GM12878 (cell line): Measurements from ENCODE around the gene GPR141. TPM values are rescaled to one million over a fixed set of nuclear protein-coding genes. Genes with fewer than 3 reads are reported as not detected.

ENCODE experiments used
- ATAC-seq: fragments of 200-7000 bp; cut with Tn5 transposase; 3 replicates; pipeline ENCODE4 v1.9.1; 2020; ENCODE audit warnings: mild to moderate bottlenecking, moderate library complexity
- Bru-seq: library from RNA; stranded (reverse); fragments of 400-500 nt; gene quantifications from one replicate; lab custom pipeline; 2021; lab: Mats Ljungman, UMichigan
- BruChase-seq, 2 experiments: library from RNA; stranded (reverse); fragments of 400-500 nt; gene quantifications; one replicate each; lab custom pipeline; 2021; lab: Mats Ljungman, UMichigan
- BruUV-seq: library from RNA; stranded (reverse); fragments of 400-500 nt; replicated peaks from 2 replicates; lab custom pipeline; 2021; lab: Mats Ljungman, UMichigan
- CTCF ChIA-PET: fragments of 300-600 bp; sonication (Branson Sonifier 250); formaldehyde crosslinking; extraction: SDS; loops from one replicate; lab custom pipeline; 2021; ENCODE audit warnings: inconsistent platforms; lab: Yijun Ruan, JAX
- POLR2A ChIA-PET: fragments of 350-600 bp; formaldehyde crosslinking; extraction: SDS; loops from one replicate; lab custom pipeline; 2021; ENCODE audit warnings: inconsistent platforms; lab: Charles Lee
- RAD21 ChIA-PET: fragments of 300-600 bp; sonication (Branson Sonifier 250); formaldehyde crosslinking; loops from one replicate; lab custom pipeline; 2023; ENCODE audit warnings: antibody characterized with exemption; ENCODE audit not compliant: unreplicated experiment; lab: Charles Lee
- SMC1A ChIA-PET: fragments of 300-600 bp; sonication (Branson Sonifier 250); formaldehyde crosslinking; loops from one replicate; lab custom pipeline; 2023; ENCODE audit not compliant: unreplicated experiment, uncharacterized antibody; lab: Charles Lee
- DNase-seq: peaks from one replicate; pipeline ENCODE4 v3.0.0-alpha.2; 2011; ENCODE audit warnings: low read depth, low spot score
- FAIRE-seq: peaks from 3 replicates; lab custom pipeline; 2011; peaks lifted over from hg19 to GRCh38; lab: Jason Lieb, UNC
- H2AFZ ChIP-seq: 2 replicates; pipeline ENCODE4 v1.6.0; 2011; ENCODE audit warnings: low read depth, low read length, control low read depth; ENCODE audit not compliant: control insufficient read depth
- H3K27ac ChIP-seq: 2 replicates; pipeline ENCODE4 v1.5.1; 2011; ENCODE audit warnings: control low read depth; ENCODE audit not compliant: control insufficient read depth, insufficient read depth
- H3K27me3 ChIP-seq, 2 experiments: replicated peaks in 1 of 2; 2 replicates each; pipeline versions ENCODE4 v1.6.0 to v1.6.1; 2011; ENCODE audit warnings: low read length in 1 of 2; ENCODE audit not compliant: control insufficient read depth in 2 of 2, insufficient read depth in 2 of 2
- H3K36me3 ChIP-seq, 2 experiments: 2 replicates each; pipeline ENCODE4 v1.5.1; 2011; ENCODE audit warnings: low read length in 1 of 2; ENCODE audit not compliant: control insufficient read depth in 2 of 2, insufficient read depth in 2 of 2
- H3K4me1 ChIP-seq: 2 replicates; pipeline ENCODE4 v1.6.1; 2011; ENCODE audit warnings: mild to moderate bottlenecking, low read length, moderate library complexity, mixed read lengths; ENCODE audit not compliant: control insufficient read depth, insufficient read depth
- H3K4me2 ChIP-seq: 2 replicates; pipeline ENCODE4 v1.6.0; 2011; ENCODE audit warnings: control low read depth; ENCODE audit not compliant: control insufficient read depth, insufficient read depth
- H3K4me3 ChIP-seq: fragments of 200-600 bp; sonication (generic); 2 replicates; pipeline ENCODE4 v1.5.1; 2016
- H3K79me2 ChIP-seq: 2 replicates; pipeline ENCODE4 v1.6.0; 2011; ENCODE audit warnings: low read length; ENCODE audit not compliant: control insufficient read depth, insufficient read depth
- H3K9ac ChIP-seq: 2 replicates; pipeline ENCODE4 v1.8.0; 2011; ENCODE audit warnings: low read length, control low read depth, mixed read lengths; ENCODE audit not compliant: control insufficient read depth, insufficient read depth
- H3K9me3 ChIP-seq: replicated peaks from 3 replicates; pipeline ENCODE4 v1.5.1; 2011; ENCODE audit warnings: mild to moderate bottlenecking, low read length; ENCODE audit not compliant: control insufficient read depth, insufficient read depth
- H4K20me1 ChIP-seq: 2 replicates; pipeline ENCODE4 v1.6.0; 2011; ENCODE audit not compliant: control insufficient read depth, insufficient read depth
- EGR1 ChIP-seq, 2 experiments: IDR thresholded peaks; 1 replicate in 1 of 2; 2 replicates in 1 of 2; pipeline ENCODE4 v1.6.1; 2011 to 2012; ENCODE audit warnings: low read depth in 2 of 2, low read length in 2 of 2, borderline replicate concordance in 1 of 2, mild to moderate bottlenecking in 1 of 2, moderate library complexity in 1 of 2
- MYC ChIP-seq: IDR thresholded peaks from 2 replicates; pipeline ENCODE4 v1.6.1; 2011; ENCODE audit warnings: mild to moderate bottlenecking, low read length, moderate library complexity, inconsistent platforms; ENCODE audit not compliant: insufficient read depth, insufficient replicate concordance, insufficient read length, severe bottlenecking
- SMAD5 ChIP-seq: IDR thresholded peaks from 2 replicates; pipeline ENCODE4 v1.6.1; 2016; ENCODE audit warnings: antibody characterized with exemption, low read depth
- ZSCAN29 ChIP-seq: fragments of 450-650 bp; IDR thresholded peaks from 2 replicates; pipeline ENCODE4 v1.6.1; 2017; ENCODE audit warnings: mild to moderate bottlenecking, moderate library complexity
- whole genome bisulfite sequencing: methylation state at CpG from one replicate; pipeline ENCODE4 v1.1.6; 2016; ENCODE audit warnings: low lambda C conversion rate; ENCODE audit not compliant: insufficient replicate concordance, insufficient coverage; ENCODE audit errors: missing lambda C conversion rate; 5-methylcytosine and 5-hydroxymethylcytosine counted together
- in situ Hi-C: fragments of 300-500 bp; cut with MboI; formaldehyde crosslinking; loops from 9 replicates; pipeline ENCODE4 v1.14.3; 2018; ENCODE audit warnings: mixed read lengths
- intact Hi-C: fragments of 100-400 bp; cut with micrococcal nuclease; formaldehyde crosslinking; loops from one replicate; pipeline ENCODE4 v1.14.2; 2022; ENCODE audit not compliant: unreplicated experiment
- long read RNA-seq, 2 experiments: library from polyadenylated mRNA; unstranded; transcript quantifications; one replicate each; pipeline ENCODE4 v2.0.0, GENCODE V29; 2019 to 2020
- polyA minus RNA-seq, 3 experiments: library from RNA; depleted of rRNA, polyadenylated mRNA; stranded (reverse); fragments of >200 nt; gene quantifications; 2 replicates each; pipeline ENCODE4 v1.2.3, GENCODE V29; 2011
- polyA plus RNA-seq, 11 experiments: library from polyadenylated mRNA; depleted of rRNA in 4 of 11; unstranded in 6 of 11; stranded (reverse) in 5 of 11; fragments of >200 nt; fragmentation: Nextera tagmentation in 4 of 11; fragmentation: Illumina TruSeq in 1 of 11; extraction: Ambion mirVana in 4 of 11; extraction: Trizol in 1 of 11; gene quantifications; 1 replicate in 1 of 11; 2 replicates in 10 of 11; pipeline versions ENCODE4 v1.2.1 to v1.2.3, GENCODE V29; 2011 to 2016; ENCODE audit warnings: inconsistent platforms in 2 of 11, missing spikeins in 2 of 11, low read depth in 1 of 11
- total RNA-seq, 4 experiments: library from RNA; depleted of rRNA in 3 of 4; stranded (reverse); fragments of >200 nt in 3 of 4; fragmentation: Illumina TruSeq in 1 of 4; extraction: Trizol in 1 of 4; gene quantifications; 2 replicates each; pipeline versions ENCODE4 v1.2.1 to v1.2.3, GENCODE V29; 2013 to 2021
- TF ChIP-seq, protein P1 (sequence below): fragments of 450-650 bp; IDR thresholded peaks from 2 replicates; pipeline ENCODE4 v1.6.1; 2014; ENCODE audit warnings: mild to moderate bottlenecking
- TF ChIP-seq, protein P2 (sequence below): fragments of 450-650 bp; formaldehyde crosslinking; IDR thresholded peaks from 2 replicates; pipeline ENCODE4 v1.4.0; 2022; ENCODE audit warnings: mild to moderate bottlenecking, moderate library complexity
- TF ChIP-seq, protein P3 (sequence below): fragments of 450-650 bp; IDR thresholded peaks from 2 replicates; pipeline ENCODE4 v1.6.1; 2017; ENCODE audit warnings: mild to moderate bottlenecking, low read depth, inconsistent platforms; ENCODE audit not compliant: poor library complexity, severe bottlenecking

GPR141 gene, protein sequence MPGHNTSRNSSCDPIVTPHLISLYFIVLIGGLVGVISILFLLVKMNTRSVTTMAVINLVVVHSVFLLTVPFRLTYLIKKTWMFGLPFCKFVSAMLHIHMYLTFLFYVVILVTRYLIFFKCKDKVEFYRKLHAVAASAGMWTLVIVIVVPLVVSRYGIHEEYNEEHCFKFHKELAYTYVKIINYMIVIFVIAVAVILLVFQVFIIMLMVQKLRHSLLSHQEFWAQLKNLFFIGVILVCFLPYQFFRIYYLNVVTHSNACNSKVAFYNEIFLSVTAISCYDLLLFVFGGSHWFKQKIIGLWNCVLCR
- 8.7 and 11.2 TPM in 2 replicates for total RNA-seq (2013; cell fraction: nucleolus; rRNA removed)
- total RNA-seq (2014; rRNA removed): 1.2 TPM in 2 replicates
- total RNA-seq (2014; rRNA removed; fragmentation: Illumina TruSeq; extraction: Trizol): 1.3 TPM in 2 replicates
- total RNA-seq (2021): 1.1 and 1.2 TPM in 2 replicates
- not detected for polyA plus RNA-seq (2011; ENCODE audit: low read depth)
- 3.9 and 4.3 TPM in 2 replicates for polyA plus RNA-seq (2011; rRNA removed)
- polyA plus RNA-seq (2011; cell fraction: cytosol; rRNA removed): 2.5 and 3.3 TPM in 2 replicates
- polyA plus RNA-seq (2011; cell fraction: nucleus; rRNA removed): 1.8 and 3.0 TPM in 2 replicates
- 0.34 and 0.70 TPM in 2 replicates for polyA plus RNA-seq (2012)
- 0.76 and 1.6 TPM in 2 replicates for polyA plus RNA-seq (2014; fragmentation: Illumina TruSeq; extraction: Trizol)
- 1 to 10 TPM in 1 of 2 experiments, under 1 TPM in 1; 0.97 to 1.2 TPM for polyA plus RNA-seq (2014; fragmentation: Nextera tagmentation; extraction: Ambion mirVana)
- 0.96 and 2.5 TPM in 2 replicates for polyA plus RNA-seq (2014; rRNA removed)
- polyA plus RNA-seq (2016; fragmentation: Nextera tagmentation; extraction: Ambion mirVana): under 1 TPM; 0.56 to 0.69 TPM
- 5.4 and 8.8 TPM in 2 replicates for polyA minus RNA-seq (2011; rRNA and poly(A)+ RNA removed)
- polyA minus RNA-seq (2011; cell fraction: cytosol; rRNA and poly(A)+ RNA removed): 1.1 and 2.8 TPM in 2 replicates
- 4.1 and 7.4 TPM in 2 replicates for polyA minus RNA-seq (2011; cell fraction: nucleus; rRNA and poly(A)+ RNA removed)
- Bru-seq, nascent RNA: percentile 35 among the genes with signal in this experiment
- percentile 31 among the genes with signal in this experiment for BruChase-seq, experiment 1, labeled RNA remaining after a 6-hour chase
- BruChase-seq, experiment 2, labeled RNA remaining after a 2-hour chase: percentile 25 among the genes with signal in this experiment
- long read RNA-seq, experiment 1: 0 reads
- long read RNA-seq, experiment 2, partial matches to known transcripts: 0 of 2 reads
- long read RNA-seq, experiment 2, other reads (novel, unspliced or antisense): 2 of 2 reads

DNA sequence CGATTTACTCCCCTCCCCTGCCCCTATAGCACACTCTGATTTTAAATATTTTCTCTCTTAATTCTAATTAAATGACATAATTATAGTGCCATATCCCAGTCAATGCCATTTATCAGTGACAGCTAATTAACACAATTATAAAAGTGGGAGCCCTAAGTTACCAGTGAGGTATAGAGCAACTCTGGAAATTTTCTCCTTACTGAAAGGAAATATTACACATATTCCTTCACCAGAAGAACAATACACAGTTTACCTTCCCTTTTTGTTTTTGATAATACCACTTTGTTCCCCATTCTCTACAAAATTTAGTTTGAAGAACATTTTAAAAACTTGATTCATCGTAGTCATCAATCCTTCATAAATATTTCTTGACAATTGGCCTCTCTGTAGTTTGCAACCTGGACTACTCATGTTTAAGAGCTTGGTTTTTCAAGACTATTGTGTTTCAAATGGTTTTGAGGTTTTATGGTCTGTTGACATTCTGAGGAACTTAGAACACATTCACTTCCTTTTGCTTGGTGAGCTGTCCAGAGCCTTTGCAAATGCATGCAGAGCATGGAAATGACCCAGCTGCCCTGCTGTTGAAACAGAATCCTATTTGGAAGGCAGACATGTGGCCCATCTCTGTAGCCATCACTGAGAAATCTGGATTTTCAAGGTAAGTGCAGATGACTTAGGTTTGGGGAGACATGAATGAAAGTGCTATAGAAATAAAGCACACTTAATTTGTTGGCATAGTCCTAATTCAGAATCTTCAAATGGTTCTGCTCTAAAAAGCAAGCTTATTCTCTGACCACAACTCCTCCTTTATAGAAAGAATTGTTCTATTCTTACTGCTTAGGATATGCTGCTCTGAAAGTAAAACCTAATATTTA is at the start of gene GPR141:
TSS of gene GPR141 (plus strand) at position 521 of the 875 bp plus-strand sequence. CDS start 56,628 bp downstream, outside the sequence.
- H3K9me3 ChIP-seq: no peaks in the 10 kb centered on the region
- SMC1A ChIA-PET: interaction anchor here (0.6 to 3.1 kb wide), 30 partner anchors 11 to 261 kb away, joined by 3 to 26 read pairs (median 5); no protein-coding TSS in a partner anchor
- POLR2A ChIA-PET: interaction anchor here (0.7 to 3.0 kb wide), 5 partner anchors 11 to 47 kb away, joined by 4 to 12 read pairs (median 4); no protein-coding TSS in a partner anchor
- ATAC-seq (peak; percentile 97), FAIRE-seq (peak; percentile 94), DNase-seq (peak; percentile 93)
- no peaks in the 10 kb centered on the region for H4K20me1 ChIP-seq
- no TSS peak for BruUV-seq
- H3K4me2 ChIP-seq: peak within 1 kb of the TSS; percentile 60
- H3K79me2 ChIP-seq: no peaks in the 10 kb centered on the region; the same call in none of the 2 replicates
- H3K27me3 ChIP-seq: no peaks in the 10 kb centered on the region
- CTCF ChIA-PET: interaction anchor here (0.8 to 5.0 kb wide), 18 partner anchors 9 to 218 kb away, joined by 3 to 22 read pairs (median 3); no protein-coding TSS in a partner anchor
- peak within 1 kb of the TSS; percentile 37; the same call in 1 of the 2 replicates for H2AFZ ChIP-seq
- WGBS: 18% methylated on average over 2 of the region's 2 CpGs
- intact Hi-C loops (loop anchor here (5.0 kb wide), 2 partner anchors 39 to 149 kb away; no protein-coding TSS in a partner anchor), in situ Hi-C loops (no loop called here)
- no peak within 1 kb of the TSS for H3K9ac ChIP-seq
- RAD21 ChIA-PET: interaction anchor here (0.7 to 1.9 kb wide), 25 partner anchors 11 to 215 kb away, joined by 3 to 18 read pairs (median 4); no protein-coding TSS in a partner anchor
- H3K4me3 ChIP-seq: 0 out of 2 replicates have a peak within 1 kb of the TSS, but pooled peaks have one; percentile 44
- no peaks in the 10 kb centered on the region for H3K36me3 ChIP-seq
- peaks cover 25% of the 10 kb centered on the region for H3K4me1 ChIP-seq
- peak within 1 kb of the TSS; percentile 48 for H3K27ac ChIP-seq
- no peak for TF ChIP-seq ZSCAN29
- TF ChIP-seq, protein P1, sequence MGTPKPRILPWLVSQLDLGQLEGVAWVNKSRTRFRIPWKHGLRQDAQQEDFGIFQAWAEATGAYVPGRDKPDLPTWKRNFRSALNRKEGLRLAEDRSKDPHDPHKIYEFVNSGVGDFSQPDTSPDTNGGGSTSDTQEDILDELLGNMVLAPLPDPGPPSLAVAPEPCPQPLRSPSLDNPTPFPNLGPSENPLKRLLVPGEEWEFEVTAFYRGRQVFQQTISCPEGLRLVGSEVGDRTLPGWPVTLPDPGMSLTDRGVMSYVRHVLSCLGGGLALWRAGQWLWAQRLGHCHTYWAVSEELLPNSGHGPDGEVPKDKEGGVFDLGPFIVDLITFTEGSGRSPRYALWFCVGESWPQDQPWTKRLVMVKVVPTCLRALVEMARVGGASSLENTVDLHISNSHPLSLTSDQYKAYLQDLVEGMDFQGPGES: no peak
- TF ChIP-seq, protein P2, sequence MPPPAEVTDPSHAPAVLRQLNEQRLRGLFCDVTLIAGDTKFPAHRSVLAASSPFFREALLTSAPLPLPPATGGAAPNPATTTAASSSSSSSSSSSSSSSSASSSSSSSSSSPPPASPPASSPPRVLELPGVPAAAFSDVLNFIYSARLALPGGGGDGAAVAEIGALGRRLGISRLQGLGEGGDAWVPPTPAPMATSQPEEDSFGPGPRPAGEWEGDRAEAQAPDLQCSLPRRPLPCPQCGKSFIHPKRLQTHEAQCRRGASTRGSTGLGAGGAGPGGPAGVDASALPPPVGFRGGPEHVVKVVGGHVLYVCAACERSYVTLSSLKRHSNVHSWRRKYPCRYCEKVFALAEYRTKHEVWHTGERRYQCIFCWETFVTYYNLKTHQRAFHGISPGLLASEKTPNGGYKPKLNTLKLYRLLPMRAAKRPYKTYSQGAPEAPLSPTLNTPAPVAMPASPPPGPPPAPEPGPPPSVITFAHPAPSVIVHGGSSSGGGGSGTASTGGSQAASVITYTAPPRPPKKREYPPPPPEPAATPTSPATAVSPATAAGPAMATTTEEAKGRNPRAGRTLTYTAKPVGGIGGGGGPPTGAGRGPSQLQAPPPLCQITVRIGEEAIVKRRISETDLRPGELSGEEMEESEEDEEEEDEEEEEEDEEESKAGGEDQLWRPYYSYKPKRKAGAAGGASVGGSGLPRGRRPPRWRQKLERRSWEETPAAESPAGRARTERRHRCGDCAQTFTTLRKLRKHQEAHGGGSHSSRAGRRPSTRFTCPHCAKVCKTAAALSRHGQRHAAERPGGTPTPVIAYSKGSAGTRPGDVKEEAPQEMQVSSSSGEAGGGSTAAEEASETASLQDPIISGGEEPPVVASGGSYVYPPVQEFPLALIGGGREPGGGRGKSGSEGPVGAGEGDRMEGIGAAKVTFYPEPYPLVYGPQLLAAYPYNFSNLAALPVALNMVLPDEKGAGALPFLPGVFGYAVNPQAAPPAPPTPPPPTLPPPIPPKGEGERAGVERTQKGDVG (CRISPR knock-in tag): no peak
- no peak for TF ChIP-seq EGR1 (IDR thresholded peaks at IDR 0.05; ENCODE audit: borderline replicate concordance in 1 of 2, low read depth in 2 of 2, low read length in 2 of 2)
- TF ChIP-seq, protein P3, sequence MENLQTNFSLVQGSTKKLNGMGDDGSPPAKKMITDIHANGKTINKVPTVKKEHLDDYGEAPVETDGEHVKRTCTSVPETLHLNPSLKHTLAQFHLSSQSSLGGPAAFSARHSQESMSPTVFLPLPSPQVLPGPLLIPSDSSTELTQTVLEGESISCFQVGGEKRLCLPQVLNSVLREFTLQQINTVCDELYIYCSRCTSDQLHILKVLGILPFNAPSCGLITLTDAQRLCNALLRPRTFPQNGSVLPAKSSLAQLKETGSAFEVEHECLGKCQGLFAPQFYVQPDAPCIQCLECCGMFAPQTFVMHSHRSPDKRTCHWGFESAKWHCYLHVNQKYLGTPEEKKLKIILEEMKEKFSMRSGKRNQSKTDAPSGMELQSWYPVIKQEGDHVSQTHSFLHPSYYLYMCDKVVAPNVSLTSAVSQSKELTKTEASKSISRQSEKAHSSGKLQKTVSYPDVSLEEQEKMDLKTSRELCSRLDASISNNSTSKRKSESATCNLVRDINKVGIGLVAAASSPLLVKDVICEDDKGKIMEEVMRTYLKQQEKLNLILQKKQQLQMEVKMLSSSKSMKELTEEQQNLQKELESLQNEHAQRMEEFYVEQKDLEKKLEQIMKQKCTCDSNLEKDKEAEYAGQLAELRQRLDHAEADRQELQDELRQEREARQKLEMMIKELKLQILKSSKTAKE: peak; percentile 90
- no peak for TF ChIP-seq MYC
- TF ChIP-seq SMAD5: no peak
